HG03558 (cell line): ENCODE data around the gene SYK.
"Not testable (repeated sequence)": the region's sequence is repeated elsewhere in the genome, so short reads cannot be mapped to it uniquely, and the experiment has no call there.

Experiments used
- ATAC-seq: cut with Tn5 transposase; IDR thresholded peaks from one replicate; pipeline ENCODE4 v1.9.1; 2021; ENCODE audit warnings: moderate number of reproducible peaks; ENCODE audit not compliant: unreplicated experiment; ENCODE audit errors: extremely low read depth

The SYK gene

DNA sequence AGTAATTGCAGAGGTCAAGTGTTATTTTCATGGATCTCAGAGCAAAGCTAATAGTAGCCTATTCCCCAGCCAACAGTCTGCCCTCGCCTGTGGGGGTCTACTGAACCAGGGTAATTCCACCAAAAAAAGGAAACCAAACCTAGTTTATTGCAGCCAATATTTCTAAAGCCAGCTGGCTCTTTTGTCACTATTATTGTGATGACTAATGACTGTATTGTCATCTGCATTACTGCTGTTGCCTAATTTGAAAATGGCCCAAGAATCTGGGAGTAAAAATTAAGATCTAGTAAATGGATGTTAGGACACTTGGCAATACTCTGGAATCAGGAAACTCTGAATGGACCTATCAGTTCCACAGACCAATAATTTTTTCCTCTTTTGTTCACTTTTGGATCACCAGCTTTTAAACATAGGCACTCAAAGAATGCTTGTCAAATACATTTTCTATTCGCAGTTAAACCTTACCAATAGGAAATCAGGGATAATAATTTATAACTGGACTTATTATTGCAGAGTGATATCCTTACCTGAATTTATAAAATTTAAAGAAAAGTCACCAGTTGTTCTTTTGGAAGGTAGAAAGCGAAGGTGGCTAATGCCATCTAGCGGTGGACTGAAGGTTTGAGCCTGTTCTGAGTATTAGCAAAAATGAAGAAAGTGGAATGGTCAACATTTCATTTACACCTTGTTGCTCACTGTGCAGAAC lies 69.2 kb downstream of the SYK start:
- no peak for ATAC-seq

DNA sequence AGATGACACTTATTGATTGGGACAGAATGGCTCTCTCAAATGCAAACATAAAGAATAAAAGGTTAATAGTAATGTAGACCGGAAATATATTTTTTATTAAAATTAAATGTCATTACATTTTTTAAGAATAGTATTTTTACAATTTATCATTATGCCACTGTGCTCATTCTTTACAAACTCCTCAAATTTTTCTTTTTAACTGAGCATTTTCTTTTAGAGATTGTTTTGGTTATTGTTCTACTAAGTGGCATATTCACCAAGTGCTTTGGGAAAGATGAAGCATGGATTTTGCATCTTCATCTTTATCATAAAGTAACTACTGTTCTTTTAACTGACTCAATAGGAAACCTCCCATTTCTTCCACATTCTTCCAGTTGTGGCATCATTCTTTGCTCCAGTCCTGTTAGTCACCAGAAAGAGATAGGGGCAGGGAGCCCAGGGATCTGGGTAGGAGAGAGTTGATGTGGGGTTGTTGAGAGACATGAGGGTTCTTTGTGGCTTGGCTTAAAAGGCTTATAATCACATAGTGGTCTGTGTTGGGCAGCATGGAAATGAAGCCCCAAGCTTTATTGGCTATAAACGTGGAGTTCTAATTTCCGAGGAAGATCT lies 69.8 kb downstream of the SYK start:
- ATAC-seq, result no peak

DNA sequence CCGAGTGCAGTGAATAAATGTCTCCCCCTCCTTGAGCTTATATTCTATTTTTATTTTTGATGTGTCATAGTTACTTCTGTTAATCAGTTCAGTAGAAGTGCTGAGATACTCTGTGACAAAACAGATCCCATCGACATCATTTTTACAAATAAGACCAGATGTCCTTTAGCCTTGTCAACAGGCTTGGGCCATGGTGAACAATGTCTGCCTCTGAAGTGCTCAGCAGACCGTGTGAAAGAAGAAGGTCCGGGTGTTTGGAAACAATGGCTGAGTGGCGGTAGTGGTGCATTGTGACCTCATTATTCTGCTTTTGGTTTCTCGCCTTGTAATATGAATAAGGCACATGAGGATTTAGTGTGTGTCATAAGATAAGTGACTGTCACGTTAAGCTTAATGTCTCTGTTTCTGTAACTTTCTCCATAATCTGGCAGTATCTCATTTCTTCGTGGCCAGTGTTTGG lies 71.2 kb downstream of the SYK start:
- ATAC-seq, result no peak

DNA sequence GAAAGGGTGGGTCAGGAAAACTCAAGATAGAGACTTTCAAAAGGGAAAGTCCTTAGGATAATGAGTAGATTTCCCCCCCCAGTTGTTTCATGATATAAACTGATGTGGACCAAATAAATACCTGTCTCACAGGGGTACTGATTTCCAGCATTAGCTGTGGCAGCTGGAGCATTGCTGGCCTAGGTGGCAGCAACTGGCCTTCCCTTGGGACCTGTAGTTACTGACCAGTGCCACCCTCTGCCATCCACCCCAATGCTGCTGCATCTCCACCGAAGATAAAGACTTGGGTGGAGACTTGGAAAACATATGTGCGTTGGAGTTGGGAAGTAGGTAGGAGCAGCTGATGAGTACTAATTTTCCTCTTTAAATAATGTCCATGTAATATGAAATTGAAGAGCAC lies 71.8 kb downstream of the SYK start:
- ATAC-seq, result no peak

DNA sequence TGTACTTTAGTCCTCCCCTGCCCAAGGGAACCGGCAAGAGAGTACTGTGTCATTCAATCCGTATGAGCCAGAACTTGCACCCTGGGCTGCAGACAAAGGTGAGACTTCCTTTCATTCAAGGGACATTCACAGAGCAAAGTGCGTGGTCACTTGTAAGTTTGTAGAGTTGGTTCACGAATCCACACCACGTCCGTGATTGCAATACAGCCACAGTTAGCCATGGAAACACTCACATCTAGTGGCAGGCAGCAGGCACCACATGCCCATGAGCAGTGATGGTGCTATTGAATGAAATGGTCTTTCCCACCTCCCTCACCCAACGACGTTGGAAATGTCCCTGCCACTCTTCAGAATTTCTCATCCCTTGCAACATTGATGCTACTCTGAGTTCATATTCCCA lies 72.6 kb downstream of the SYK start:
- ATAC-seq, result no peak

DNA sequence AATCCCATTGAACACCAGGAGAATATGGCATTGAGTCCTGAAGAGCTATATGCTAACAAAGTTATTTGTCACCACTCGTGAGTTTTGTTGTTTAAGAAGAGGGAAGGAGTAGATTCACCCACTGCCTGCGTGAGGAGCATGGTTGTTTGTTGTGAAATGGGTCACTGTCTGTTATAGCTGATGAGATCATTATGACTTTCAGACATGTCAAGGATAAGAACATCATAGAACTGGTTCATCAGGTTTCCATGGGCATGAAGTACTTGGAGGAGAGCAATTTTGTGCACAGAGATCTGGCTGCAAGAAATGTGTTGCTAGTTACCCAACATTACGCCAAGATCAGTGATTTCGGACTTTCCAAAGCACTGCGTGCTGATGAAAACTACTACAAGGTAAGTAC lies 76.9 kb downstream of the SYK start:
- ATAC-seq, result no peak

DNA sequence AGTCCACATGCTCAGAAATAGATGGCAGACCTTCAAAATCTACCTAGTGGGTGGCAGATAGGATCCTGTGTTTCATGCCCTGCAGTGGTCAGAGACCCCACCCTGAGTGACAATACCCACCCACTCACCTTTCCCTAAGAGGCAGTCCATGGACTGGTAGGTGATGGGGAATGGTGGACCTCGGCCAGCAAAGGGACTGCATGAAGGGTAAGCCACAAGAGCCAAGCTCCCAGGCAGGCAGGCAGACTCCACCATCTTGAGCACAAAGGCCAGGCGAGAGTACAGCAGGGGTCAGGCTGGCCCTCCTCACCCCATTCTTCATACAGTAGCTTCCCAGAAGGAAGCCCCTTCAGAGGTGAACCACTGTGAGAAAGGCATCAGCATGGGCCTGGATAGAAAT lies 78.4 kb downstream of the SYK start:
- no peak for ATAC-seq

DNA sequence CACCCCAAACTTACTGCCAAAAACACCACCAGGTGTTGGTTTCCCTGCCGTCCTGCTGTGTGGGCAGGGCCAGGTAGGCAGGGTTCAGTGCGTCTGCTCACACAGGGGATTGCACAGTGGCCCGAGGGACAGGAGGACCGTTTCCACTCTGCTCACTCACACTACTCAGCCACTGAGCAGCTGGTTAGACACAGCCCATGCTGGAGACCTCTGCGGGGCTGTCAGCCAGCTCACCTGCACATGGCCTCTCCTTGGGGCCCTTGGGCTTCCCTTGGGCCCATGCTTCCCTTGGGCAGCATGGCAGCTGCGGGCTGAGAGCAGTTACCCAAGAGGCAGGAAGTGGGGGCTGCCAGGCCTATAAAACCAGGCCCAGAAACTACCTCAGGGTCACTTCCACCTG lies 79.0 kb downstream of the SYK start:
- ATAC-seq, result no peak

DNA sequence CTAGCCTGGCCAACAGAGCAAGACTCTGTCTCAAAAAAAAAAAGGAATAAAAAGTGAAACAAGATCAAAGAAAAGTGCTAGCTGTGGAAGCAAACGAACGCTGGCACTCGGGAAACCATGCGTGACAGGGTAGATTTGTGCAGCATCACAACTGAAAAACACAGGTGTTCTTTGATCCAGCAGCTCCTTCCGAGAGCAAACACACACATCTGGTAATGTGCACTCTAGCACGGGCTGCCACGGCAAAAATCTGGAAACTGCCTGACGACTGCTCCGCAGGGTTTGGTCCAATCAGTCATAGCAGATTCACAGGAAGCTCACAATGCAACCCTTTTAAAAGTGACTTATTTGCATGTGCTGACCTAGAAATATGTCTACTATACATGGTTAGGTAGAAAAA lies 80.0 kb downstream of the SYK start:
- no peak for ATAC-seq

DNA sequence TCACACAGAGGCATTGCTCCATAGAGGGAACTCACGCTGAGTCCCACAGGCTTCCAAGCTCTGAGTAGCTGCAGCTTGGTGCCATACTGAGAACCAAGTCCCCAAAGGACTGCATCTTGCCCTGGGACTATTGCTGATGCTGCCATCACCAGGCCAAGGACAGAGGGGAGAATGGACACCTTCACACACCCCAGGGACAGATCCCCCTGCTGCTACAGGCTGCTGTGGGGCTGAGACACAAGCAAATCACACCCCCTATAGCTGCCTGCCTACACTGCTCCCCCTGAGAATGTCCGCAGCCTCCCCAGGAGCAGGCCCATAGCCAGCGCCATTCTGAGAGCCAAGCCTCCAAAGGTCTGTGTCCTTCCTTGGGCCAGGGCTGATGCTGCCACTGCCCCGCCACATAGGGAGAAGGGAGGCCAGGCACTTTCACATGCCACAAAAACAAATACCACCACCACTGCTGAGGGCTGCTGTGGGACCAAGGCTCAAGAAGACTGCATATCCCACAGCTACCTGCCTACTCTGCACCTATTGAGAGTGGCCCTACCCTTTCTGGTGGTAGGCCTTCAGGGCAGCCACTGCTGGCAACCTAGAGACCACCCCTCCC lies 81.5 kb downstream of the SYK start:
- ATAC-seq, result no peak

DNA sequence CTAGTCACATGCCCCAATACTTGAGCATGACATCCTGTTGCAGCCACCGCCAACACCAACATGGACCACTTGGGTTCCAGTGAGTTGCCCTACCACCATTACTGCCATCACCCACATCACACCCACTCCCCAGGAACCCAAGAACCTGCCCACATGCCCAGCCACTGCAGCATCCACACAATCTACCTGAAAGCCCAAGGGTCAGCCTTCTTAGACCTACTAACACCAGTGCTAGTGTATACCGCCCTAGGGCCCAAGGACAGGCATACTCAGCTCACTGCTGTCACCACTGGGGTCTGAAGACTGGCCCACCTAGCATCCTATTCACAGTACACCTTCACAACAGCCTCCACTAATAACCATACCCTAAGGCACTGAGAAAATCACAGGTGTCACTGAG lies 82.0 kb downstream of the SYK start:
- ATAC-seq, result no peak

DNA sequence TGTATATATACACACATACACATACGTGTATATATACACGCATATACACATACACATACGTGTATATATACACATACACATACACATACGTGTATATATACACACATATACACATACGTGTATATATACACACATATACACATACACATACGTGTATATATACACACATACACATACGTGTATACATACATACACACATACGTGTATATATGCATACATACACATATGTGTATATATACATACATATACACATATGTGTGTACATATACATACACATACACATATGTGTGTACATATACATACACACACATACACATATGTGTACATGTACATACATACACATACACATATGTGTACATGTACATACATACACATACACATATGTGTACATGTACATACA lies 82.6 kb downstream of the SYK start:
- ATAC-seq, result no peak

DNA sequence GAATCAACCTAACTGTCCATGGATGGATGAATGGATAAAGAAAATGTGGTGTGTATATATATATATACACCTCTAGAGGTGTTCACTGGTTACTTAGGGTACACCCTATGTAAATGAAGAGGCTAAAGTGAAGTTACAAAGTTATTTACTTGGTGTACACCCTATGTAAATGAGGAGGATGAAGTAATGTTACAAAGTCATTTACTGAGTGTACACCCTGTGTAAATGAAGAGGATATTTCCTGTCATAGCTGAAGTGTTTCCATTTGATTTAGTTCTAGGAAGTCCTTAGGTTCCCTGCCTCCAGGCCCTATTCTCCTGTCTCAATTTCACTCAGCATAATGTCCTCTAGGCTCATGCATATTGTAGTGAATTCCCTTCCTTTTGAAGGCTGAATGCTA lies 85.2 kb downstream of the SYK start:
- ATAC-seq, result not testable (repeated sequence)

DNA sequence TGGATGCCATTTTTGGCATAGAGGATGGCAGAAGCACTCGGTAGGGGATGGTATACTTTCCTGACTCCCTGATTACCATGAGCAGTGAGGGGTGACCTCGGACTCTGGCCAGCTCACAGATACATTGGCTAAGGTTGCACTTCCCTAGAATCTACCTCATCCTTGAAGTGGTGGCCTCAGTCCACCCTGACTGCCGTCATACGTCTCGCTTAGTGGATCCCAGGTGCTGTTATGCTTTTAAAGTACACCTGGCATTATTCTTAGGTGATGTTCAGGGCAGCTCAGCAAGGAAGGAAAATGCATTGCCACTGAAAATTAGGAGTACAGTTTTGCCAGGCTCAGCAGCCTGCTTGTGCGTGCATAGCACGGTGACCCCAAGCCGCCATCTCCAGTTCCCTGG lies 87.3 kb downstream of the SYK start:
- ATAC-seq, result no peak

DNA sequence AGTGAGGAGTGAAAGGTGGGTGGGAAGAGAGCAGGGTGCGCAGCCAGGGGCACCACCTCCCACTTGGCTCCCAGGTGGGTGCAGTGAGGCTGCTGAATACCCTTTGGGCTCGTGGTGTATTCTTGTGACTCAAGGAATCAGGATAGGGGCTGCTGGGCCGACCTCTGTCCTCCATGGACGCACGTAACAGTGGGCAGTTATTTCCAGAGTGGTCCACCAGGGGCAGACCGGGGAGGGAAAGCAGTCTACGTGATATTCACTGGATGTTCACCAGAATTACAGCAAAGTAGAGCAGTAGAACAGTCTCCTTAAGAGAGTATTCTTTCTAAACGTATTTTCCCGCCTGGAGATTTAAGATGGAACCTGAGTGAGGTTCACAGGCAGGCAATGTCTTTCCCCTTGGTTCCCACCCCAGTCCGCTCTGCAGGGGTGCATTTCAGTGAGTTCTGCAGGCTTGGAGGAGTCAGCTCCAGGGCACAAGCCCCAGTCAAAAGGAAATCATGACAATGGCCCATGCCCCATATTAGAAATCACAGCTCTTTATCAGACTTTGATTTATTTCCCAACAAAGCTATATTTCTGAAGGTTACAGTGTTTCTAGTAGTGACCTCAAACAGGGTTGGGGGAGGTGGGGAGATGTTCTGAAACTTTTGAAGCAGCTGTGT lies 88.7 kb downstream of the SYK start:
- no peak for ATAC-seq

DNA sequence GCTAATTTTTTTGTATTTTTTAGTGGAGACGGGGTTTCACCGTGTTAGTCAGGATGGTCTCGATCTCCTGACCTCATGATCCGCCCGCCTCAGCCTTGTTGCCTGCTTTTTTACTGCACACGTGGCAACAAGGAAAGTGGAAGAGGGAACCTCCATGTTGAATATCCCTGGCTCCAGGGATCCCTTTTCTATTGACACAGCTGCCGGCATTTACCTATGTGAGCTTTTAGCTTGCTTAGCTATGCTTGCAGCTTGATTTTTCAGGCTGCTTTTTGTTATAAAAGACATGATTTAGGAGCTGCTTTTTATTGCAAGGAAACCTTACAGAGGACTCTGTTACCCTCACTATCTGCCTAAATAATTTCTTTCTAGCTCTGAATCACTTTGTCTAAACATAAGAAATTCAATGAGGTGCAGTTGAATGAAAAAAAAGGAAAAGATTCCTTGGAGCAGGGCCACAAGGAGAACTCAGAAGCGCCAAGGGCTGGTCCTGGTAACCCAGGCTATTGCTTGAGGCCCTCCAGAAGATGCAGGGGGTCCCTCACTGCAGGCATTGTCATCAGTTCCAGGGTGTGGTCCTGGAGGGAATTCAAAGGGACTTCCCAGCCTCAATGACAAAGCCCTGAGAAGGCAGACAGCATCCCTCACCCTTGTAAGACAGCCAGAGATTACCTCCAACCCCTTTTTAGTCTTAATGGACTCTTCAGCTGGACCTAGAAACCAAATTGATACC lies 89.9 kb downstream of the SYK start:
- no peak for ATAC-seq

DNA sequence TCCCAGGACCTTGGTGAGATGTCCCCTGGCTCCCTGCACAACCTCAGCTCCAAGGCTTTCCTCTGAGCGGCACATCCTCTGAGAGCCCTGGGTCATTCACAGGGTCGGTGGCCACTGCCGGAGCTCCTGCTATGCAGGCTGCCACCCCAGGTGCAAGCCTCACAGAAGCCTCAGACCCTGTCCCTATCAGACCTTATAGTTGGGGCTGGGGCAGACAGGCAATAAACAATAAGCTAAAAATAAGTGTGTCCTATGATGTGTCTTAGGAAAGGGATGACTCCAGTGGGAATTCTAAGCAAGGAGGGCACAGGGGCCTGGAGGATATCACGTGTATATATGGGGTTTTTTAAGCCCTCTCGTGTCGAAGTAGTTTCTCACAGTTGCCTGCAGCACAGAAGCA lies 91.3 kb downstream of the SYK start:
- no peak for ATAC-seq

DNA sequence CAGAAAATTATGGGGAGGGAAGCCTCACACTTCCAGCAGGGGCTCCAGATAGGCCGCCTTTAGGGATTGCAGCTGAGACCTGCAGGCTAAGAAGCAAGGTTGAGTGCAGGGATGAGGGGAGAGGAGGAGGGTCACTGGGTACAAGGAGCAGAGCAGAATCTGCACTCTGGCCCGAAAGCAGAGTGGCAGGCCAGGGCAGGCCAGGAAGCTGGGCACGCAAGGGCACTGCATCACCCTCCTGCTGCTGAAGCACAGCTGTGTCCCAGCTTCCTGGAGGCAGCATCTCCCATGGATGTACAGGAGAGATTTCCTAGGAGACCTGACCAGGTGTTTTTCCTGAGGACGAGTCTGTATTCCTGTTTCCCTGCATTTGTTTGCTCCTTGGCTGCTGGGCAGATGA lies 92.1 kb downstream of the SYK start:
- no peak for ATAC-seq

DNA sequence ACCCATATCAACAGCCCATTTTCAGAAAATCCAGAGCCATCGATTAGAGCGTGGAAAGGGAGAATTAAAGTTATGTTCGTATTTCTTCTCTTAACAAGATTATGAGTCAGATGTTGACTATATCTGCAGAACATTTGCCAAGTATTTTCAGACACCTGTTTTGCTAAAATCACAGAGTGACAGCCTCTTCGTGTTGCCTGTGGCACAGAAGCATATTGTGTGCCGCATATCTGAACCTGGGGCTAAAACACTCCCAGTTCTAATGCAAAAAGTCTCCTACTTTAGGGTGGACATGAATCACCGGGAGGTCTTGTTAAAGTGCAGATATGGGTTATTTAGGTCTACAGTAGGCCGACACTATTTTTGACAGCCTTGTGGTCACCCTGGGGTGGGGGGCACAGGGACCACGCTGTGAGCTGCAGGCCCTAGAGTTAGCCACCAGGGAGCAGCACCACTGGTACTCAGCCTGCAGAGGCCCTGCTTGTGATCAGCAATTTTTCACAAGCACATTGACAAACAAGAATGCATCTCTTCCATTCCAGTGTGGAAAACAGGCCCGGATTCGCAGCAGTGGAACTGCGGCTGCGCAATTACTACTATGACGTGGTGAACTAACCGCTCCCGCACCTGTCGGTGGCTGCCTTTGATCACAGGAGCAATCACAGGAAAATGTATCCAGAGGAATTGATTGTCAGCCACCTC lies 93.5 kb downstream of the SYK start:
- ATAC-seq, result no peak

DNA sequence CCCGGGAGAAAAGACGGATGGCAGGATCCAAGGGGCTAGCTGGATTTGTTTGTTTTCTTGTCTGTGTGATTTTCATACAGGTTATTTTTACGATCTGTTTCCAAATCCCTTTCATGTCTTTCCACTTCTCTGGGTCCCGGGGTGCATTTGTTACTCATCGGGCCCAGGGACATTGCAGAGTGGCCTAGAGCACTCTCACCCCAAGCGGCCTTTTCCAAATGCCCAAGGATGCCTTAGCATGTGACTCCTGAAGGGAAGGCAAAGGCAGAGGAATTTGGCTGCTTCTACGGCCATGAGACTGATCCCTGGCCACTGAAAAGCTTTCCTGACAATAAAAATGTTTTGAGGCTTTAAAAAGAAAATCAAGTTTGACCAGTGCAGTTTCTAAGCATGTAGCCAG lies 94.2 kb downstream of the SYK start:
- no peak for ATAC-seq
